H1 (cell line): Measurements from ENCODE around the gene EPX. TPM values are rescaled to one million over a fixed set of nuclear protein-coding genes. Genes with fewer than 3 reads are reported as not detected.

Source experiments
- CTCF ChIA-PET: fragments of 300-600 bp; sonication (Branson Sonifier 250); formaldehyde crosslinking; loops from one replicate; lab custom pipeline; 2021; ENCODE audit not compliant: partially characterized antibody; lab: Charles Lee
- POLR2A ChIA-PET: fragments of 300-600 bp; sonication (Branson Sonifier 250); formaldehyde crosslinking; loops from one replicate; lab custom pipeline; 2021; ENCODE audit warnings: inconsistent platforms; ENCODE audit not compliant: partially characterized antibody; lab: Charles Lee
- DNase-seq, 2 experiments: peaks; one replicate each; pipeline versions ENCODE4 v3.0.0 to v3.0.0-alpha.2; 2010 to 2022; ENCODE audit warnings: low spot score in 2 of 2, low read depth in 1 of 2, mixed read lengths in 1 of 2
- FAIRE-seq: peaks from 2 replicates; lab custom pipeline; 2011; peaks lifted over from hg19 to GRCh38; lab: Jason Lieb, UNC
- H2AFZ ChIP-seq: 2 replicates; pipeline ENCODE4 v1.8.1; 2012; ENCODE audit warnings: low read length, inconsistent platforms
- H2AK5ac ChIP-seq: 2 replicates; pipeline ENCODE4 v1.6.1; 2013; ENCODE audit warnings: low read depth, low read length
- H2BK120ac ChIP-seq: replicated peaks from 2 replicates; pipeline ENCODE3; 2013; ENCODE audit warnings: low read depth, low read length, inconsistent platforms
- H2BK12ac ChIP-seq: 2 replicates; pipeline ENCODE4 v1.6.1; 2013; ENCODE audit warnings: low read depth, low read length
- H2BK15ac ChIP-seq: 2 replicates; pipeline ENCODE4 v1.6.1; 2013; ENCODE audit warnings: low read length
- H2BK20ac ChIP-seq: 2 replicates; pipeline ENCODE4 v1.6.1; 2013; ENCODE audit warnings: low read length
- H2BK5ac ChIP-seq: 2 replicates; pipeline ENCODE4 v1.6.1; 2013; ENCODE audit warnings: low read depth, low read length
- H3K14ac ChIP-seq: 2 replicates; pipeline ENCODE4 v1.6.1; 2013; ENCODE audit warnings: inconsistent platforms; ENCODE audit not compliant: insufficient read length
- H3K18ac ChIP-seq: 2 replicates; pipeline ENCODE4 v1.6.1; 2013; ENCODE audit warnings: low read length; ENCODE audit errors: extremely low read depth
- H3K23ac ChIP-seq: 2 replicates; pipeline ENCODE4 v1.6.1; 2013; ENCODE audit warnings: inconsistent platforms; ENCODE audit not compliant: insufficient read length
- H3K23me2 ChIP-seq: 2 replicates; pipeline ENCODE4 v1.6.1; 2013; ENCODE audit warnings: low read depth, low read length
- H3K27ac ChIP-seq: 2 replicates; pipeline ENCODE4 v1.6.1; 2011; ENCODE audit warnings: low read depth, low read length, inconsistent platforms
- H3K27me3 ChIP-seq, 4 experiments: replicated peaks in 1 of 4; 1 replicate in 1 of 4; 2 replicates in 3 of 4; pipeline versions ENCODE4 v1.6.1 to v1.8.1; 2011 to 2013; ENCODE audit warnings: low read length in 3 of 4, mild to moderate bottlenecking in 3 of 4, inconsistent platforms in 2 of 4, mixed read lengths in 2 of 4, moderate library complexity in 1 of 4; ENCODE audit not compliant: control insufficient read depth in 3 of 4, insufficient read depth in 3 of 4; ENCODE audit errors: extremely low read depth in 1 of 4
- H3K36me3 ChIP-seq, 4 experiments: 2 replicates each; pipeline versions ENCODE4 v1.6.1 to v1.8.1; 2011 to 2013; ENCODE audit warnings: mild to moderate bottlenecking in 4 of 4, low read length in 3 of 4, moderate library complexity in 2 of 4, control low read depth in 1 of 4, inconsistent platforms in 1 of 4; ENCODE audit not compliant: insufficient read depth in 4 of 4, control insufficient read depth in 2 of 4
- H3K4ac ChIP-seq: replicated peaks from 2 replicates; pipeline ENCODE3; 2013; ENCODE audit warnings: low read length, low read depth, mixed read lengths, inconsistent platforms; ENCODE audit not compliant: insufficient read length
- H3K4me1 ChIP-seq, 4 experiments: replicated peaks in 1 of 4; 1 replicate in 1 of 4; 2 replicates in 3 of 4; pipeline versions ENCODE4 v1.6.1 to v1.8.1; 2011 to 2013; ENCODE audit warnings: low read length in 3 of 4, inconsistent platforms in 2 of 4, mixed read lengths in 1 of 4; ENCODE audit not compliant: insufficient read depth in 4 of 4, control insufficient read depth in 3 of 4
- H3K4me2 ChIP-seq, 2 experiments: 2 replicates each; pipeline versions ENCODE4 v1.6.1 to v1.8.1; 2011 to 2013; ENCODE audit warnings: low read depth in 2 of 2, low read length in 2 of 2, control low read depth in 1 of 2, inconsistent platforms in 1 of 2, mild to moderate bottlenecking in 1 of 2; ENCODE audit not compliant: insufficient read depth in 1 of 2
- H3K4me3 ChIP-seq, 4 experiments: fragments of 200-600, 300-600 bp in 1 of 4; sonication (generic), shearing (Covaris generic), sonication (Bioruptor Twin) in 1 of 4; 2 replicates each; pipeline versions ENCODE4 v1.5.1 to v1.8.1; 2011 to 2016; ENCODE audit warnings: low read length in 4 of 4, low read depth in 3 of 4, control low read depth in 2 of 4, inconsistent platforms in 2 of 4, mild to moderate bottlenecking in 2 of 4, mixed read lengths in 1 of 4, moderate library complexity in 1 of 4; ENCODE audit not compliant: insufficient read depth in 2 of 4; ENCODE audit errors: extremely low read depth in 1 of 4
- H3K56ac ChIP-seq: replicated peaks from 2 replicates; pipeline ENCODE3; 2013; ENCODE audit warnings: low read depth, mild to moderate bottlenecking, mixed read lengths, low read length, inconsistent platforms; ENCODE audit not compliant: insufficient read length
- H3K79me1 ChIP-seq: 2 replicates; pipeline ENCODE4 v1.6.1; 2013; ENCODE audit warnings: low read depth, low read length, control low read depth
- H3K79me2 ChIP-seq, 2 experiments: 2 replicates each; pipeline versions ENCODE4 v1.6.1 to v1.8.1; 2012 to 2013; ENCODE audit warnings: low read length in 2 of 2, mild to moderate bottlenecking in 2 of 2, inconsistent platforms in 1 of 2; ENCODE audit not compliant: insufficient read depth in 2 of 2, control insufficient read depth in 1 of 2
- H3K9ac ChIP-seq, 4 experiments: replicated peaks in 1 of 4; 1 replicate in 1 of 4; 2 replicates in 3 of 4; pipeline versions ENCODE4 v1.6.1 to v1.8.1; 2011 to 2013; ENCODE audit warnings: low read depth in 3 of 4, low read length in 3 of 4, control low read depth in 2 of 4, mild to moderate bottlenecking in 2 of 4, moderate library complexity in 2 of 4, inconsistent platforms in 1 of 4; ENCODE audit errors: extremely low read depth in 1 of 4
- H3K9me3 ChIP-seq, 2 experiments: 2 replicates each; pipeline versions ENCODE4 v1.6.1 to v1.8.1; 2012 to 2013; ENCODE audit warnings: mild to moderate bottlenecking in 2 of 2, moderate library complexity in 2 of 2, control low read depth in 1 of 2, inconsistent platforms in 1 of 2, low read depth in 1 of 2, low read length in 1 of 2, mixed read lengths in 1 of 2; ENCODE audit not compliant: insufficient read depth in 2 of 2
- H4K20me1 ChIP-seq, 2 experiments: replicated peaks in 1 of 2; 2 replicates each; pipeline versions ENCODE3 to v1.8.1; 2011 to 2013; ENCODE audit warnings: inconsistent platforms in 2 of 2, low read length in 2 of 2, mild to moderate bottlenecking in 1 of 2; ENCODE audit not compliant: insufficient read depth in 2 of 2, control insufficient read depth in 1 of 2
- H4K5ac ChIP-seq: 2 replicates; pipeline ENCODE4 v1.6.1; 2013; ENCODE audit warnings: low read length, low read depth, mixed read lengths, inconsistent platforms; ENCODE audit not compliant: insufficient read length
- H4K8ac ChIP-seq: 2 replicates; pipeline ENCODE4 v1.8.0; 2013; ENCODE audit warnings: mild to moderate bottlenecking, moderate library complexity, low read length, inconsistent platforms; ENCODE audit not compliant: insufficient read depth; ENCODE audit errors: extremely low read depth
- H4K91ac ChIP-seq: replicated peaks from 2 replicates; pipeline ENCODE3; 2013; ENCODE audit warnings: low read length, mixed read lengths, inconsistent platforms; ENCODE audit not compliant: insufficient read length
- ASH2L ChIP-seq: fragments of 200-600, 300-600 bp; sonication (generic); IDR thresholded peaks from one replicate; pipeline ENCODE4 v1.7.1; 2017; ENCODE audit warnings: low read length
- POU5F1 ChIP-seq: IDR thresholded peaks from 2 replicates; pipeline ENCODE4 v1.6.1; 2011; ENCODE audit warnings: low read depth, mild to moderate bottlenecking, low read length, moderate library complexity
- RNF2 ChIP-seq: fragments of 200-900, 300-1000 bp; sonication (generic); IDR thresholded peaks from 2 replicates; pipeline ENCODE4 v1.7.1; 2016; ENCODE audit warnings: borderline replicate concordance, low read depth, mild to moderate bottlenecking, antibody characterized with exemption, low read length; ENCODE audit not compliant: poor library complexity, severe bottlenecking; ENCODE audit errors: missing control alignments
- TAF7 ChIP-seq: optimal IDR thresholded peaks from 2 replicates; pipeline ENCODE3; 2011; ENCODE audit warnings: low read depth, mild to moderate bottlenecking, inconsistent platforms, low read length, moderate library complexity, borderline replicate concordance
- WGBS, 2 experiments: shearing (Covaris generic) in 1 of 2; methylation state at CpG; one replicate each; pipeline versions ENCODE4 v1.1.6 to v1.1.7; 2013 to 2015; ENCODE audit warnings: low lambda C conversion rate in 2 of 2, mixed read lengths in 2 of 2, inconsistent platforms in 1 of 2, low coverage in 1 of 2, missing lambda C conversion rate in 1 of 2; ENCODE audit not compliant: insufficient replicate concordance in 2 of 2, insufficient coverage in 1 of 2, insufficient read length in 1 of 2; ENCODE audit errors: extremely low coverage in 1 of 2, missing lambda C conversion rate in 1 of 2; 5-methylcytosine and 5-hydroxymethylcytosine counted together
- polyA plus RNA-seq, 7 experiments: library from polyadenylated mRNA; depleted of rRNA in 3 of 7; stranded (reverse) in 5 of 7; unstranded in 2 of 7; fragments of >200 nt in 5 of 7; fragments of 200-250 nt in 2 of 7; gene quantifications; 1 replicate in 5 of 7; 2 replicates in 1 of 7; 4 replicates in 1 of 7; pipeline versions ENCODE4 v1.2.1 to v1.2.3, GENCODE V29; 2011 to 2013; ENCODE audit warnings: missing spikeins in 2 of 7, mixed read lengths in 2 of 7
- total RNA-seq: library from RNA; stranded (reverse); fragmentation: NEBNext Ultra II Directional; extraction: Animal tissue kit (Norgen Biotek cat#: 25700); gene quantifications from 2 replicates; pipeline ENCODE4 v1.2.1, GENCODE V29; 2021

EPX gene
- total and polyA plus RNA-seq, 2 of the 8 experiments (the other 6 are each of a cell fraction or from before 2014, with no cell fraction given): not detected

DNA sequence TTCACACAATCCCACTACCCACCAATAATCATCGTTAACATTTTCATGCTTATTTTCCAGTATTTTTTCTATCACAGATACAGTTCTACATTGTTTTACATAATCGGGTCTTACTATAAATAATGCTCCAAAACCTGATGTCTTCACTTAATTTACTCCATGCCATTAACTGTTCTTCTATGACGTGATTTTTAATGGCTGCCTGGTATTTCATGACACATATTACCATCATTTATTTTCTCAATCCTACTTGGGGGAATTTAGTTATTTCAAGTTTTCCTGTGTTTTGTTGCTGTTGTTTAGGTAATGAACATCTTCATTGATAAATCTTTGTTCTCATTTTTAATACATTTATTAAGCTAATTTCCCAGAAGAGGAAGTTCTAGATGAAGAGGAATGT is 60.6 kb downstream of the EPX start:
- DNase-seq: no peak
- Histone ChIP-seq H3K23me2 (peaks cover 5% of the 10 kb centered on the region; the same call in 1 of the 2 replicates), H3K56ac (no peak overlapping the region), H3K9ac (no peak overlapping the region), H3K79me2 (no peaks in the 10 kb centered on the region), H4K5ac (no peak overlapping the region), H2BK12ac (no peak overlapping the region), H3K4me3 (no peak overlapping the region), H3K23ac (no peak overlapping the region), H2AFZ (no peak overlapping the region), H3K4ac (no peak overlapping the region), H2AK5ac (no peak overlapping the region), H3K36me3 (no peaks in the 10 kb centered on the region), H2BK120ac (no peak overlapping the region), H3K79me1 (no peaks in the 10 kb centered on the region), H3K14ac (no peak overlapping the region), H2BK5ac (no peak overlapping the region), H4K91ac (no peak overlapping the region), H3K9me3 (peaks cover 8% of the 10 kb centered on the region in 2 experiments; a peak in 3 of 4 replicates), H3K4me2 (no peak overlapping the region), H4K8ac (no peak overlapping the region), H3K27me3 (peaks cover 30 to 55% (median 42%) of the 10 kb centered on the region in 4 experiments), H3K4me1 (peaks cover 0 to 4% (median 0%) of the 10 kb centered on the region in 4 experiments; a peak in 4 of 7 replicates), H4K20me1 (no peaks in the 10 kb centered on the region), H2BK15ac (no peak overlapping the region), H3K27ac (no peak overlapping the region), H3K18ac (no peak overlapping the region), H2BK20ac (no peak overlapping the region)
- CTCF ChIA-PET: interaction anchor here (1.6 to 2.0 kb wide), 4 partner anchors 10 to 27 kb away, joined by 3 to 6 read pairs (median 5); partner anchors contain the start of genes LPO and MPO
- WGBS, 2 experiments: 73 to 100% methylated on average over 1 to 3 of the region's 3 CpGs
- no peak for FAIRE-seq
- POLR2A ChIA-PET: no interaction called here
- TF ChIP-seq TAF7 (no peak), ASH2L (no peak), POU5F1 (no peak), RNF2 (no peak)
